OCI-LY1 (cell line): ENCODE results near the gene ADGRA3.

Source experiments
- CTCF ChIP-seq: fragments of 200-600 bp; sonication (generic), shearing (Covaris generic); IDR thresholded peaks from 2 replicates; pipeline ENCODE4 v1.5.1; 2017; ENCODE audit warnings: mild to moderate bottlenecking, antibody characterized with exemption, low read length, moderate library complexity, mixed read lengths
- EZH2 ChIP-seq: fragments of 200-600 bp; sonication (generic), shearing (Covaris generic); IDR thresholded peaks from 2 replicates; pipeline ENCODE4 v1.8.0; 2017; ENCODE audit warnings: borderline replicate concordance, mixed run types, mild to moderate bottlenecking, antibody characterized with exemption, low read length, moderate library complexity, mixed read lengths

DNA sequence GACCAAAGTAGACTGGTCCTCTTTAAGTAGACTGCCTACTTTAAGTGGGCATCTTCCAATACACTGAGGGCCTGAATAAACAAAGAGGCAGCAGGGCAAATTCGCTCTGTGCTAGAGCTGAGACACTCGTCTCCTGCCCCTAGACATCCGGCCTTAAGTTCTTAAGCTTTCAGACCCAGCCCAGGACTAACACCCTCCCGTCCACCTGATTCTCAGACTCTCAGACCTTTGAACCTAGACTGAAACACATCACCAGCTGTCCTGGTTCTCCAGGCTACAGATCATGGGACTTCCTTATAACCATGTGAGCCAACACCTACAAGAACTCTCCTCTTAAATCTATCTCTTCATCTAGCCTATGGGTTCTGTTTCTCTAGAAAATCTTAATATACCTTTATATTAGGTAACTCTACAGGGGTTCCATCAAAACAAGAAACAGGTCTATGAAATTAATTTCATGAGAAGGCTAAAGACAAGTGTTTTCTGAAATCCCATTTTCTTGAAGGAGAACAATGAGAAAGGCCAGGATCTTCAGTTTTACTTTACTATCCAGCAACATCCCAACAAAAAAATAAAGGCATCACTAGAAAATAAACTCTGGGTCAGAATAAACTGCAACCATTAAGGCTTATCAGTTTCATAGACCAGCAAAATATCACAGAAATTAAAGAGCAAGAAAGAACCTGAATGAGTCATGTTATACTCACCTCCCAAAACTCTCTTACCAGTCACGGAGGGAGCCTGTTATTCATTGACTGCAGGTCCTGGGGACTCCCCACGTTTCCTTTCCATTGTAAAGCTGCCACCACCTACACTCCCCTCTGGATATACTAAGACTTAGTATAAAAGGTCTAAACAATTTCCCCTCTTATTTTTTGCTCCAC lies 14.8 kb downstream of the ADGRA3 start:
- no peak for TF ChIP-seq CTCF
- TF ChIP-seq EZH2 = no peak
